Lung microvascular endothelial cell (primary cell): ENCODE results near the gene NIPAL3. TPM values are rescaled to one million over a fixed set of nuclear protein-coding genes. Genes with fewer than 3 reads are reported as not detected.

Experiments
- DNase-seq, 2 donors: peaks; one replicate each; pipeline versions ENCODE4 v3.0.0 to v3.0.0-alpha.2; 2010; ENCODE audit warnings: low read depth in 2 of 2
- total RNA-seq: library from RNA; depleted of rRNA; stranded (reverse); fragments of >200 nt; gene quantifications from 2 replicates; pipeline ENCODE4 v1.2.1, GENCODE V29; 2014

NIPAL3 gene
- 12.4 and 18.5 TPM in 2 replicates for total RNA-seq

DNA sequence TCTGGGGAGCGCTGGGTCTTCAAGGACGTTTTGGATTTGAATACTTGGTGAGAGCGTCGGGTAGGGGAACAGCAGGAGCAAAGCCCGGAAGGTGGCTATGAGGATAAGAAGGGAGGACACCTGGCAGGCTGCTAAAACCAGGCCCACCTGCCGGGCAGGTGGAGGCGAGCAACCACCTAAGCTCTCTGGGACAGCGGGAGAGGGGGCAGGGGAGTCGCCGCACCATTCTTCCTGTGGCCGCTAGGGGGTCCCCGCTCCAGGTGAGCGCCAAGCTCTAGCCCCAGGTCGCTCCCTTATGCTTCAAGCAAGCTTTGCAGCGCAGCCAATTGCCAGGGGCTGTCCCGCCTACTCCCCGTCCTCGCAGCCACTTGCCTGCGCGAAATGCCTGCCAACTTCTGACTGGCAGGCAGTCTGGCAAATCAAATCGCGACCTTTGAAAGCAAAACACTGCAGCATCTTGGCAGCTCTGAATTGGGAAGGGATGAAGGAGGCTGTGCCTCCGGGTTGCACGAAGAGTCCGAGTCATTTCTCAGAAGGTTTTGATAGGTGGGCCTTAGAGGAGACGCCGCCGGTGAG is at the start of gene NIPAL3:
NIPAL3 (plus strand) TSS at position 469 of the 576 bp plus-strand sequence. CDS start 3,746 bp downstream, outside the sequence.
- peak; percentile 99 for DNase-seq

DNA sequence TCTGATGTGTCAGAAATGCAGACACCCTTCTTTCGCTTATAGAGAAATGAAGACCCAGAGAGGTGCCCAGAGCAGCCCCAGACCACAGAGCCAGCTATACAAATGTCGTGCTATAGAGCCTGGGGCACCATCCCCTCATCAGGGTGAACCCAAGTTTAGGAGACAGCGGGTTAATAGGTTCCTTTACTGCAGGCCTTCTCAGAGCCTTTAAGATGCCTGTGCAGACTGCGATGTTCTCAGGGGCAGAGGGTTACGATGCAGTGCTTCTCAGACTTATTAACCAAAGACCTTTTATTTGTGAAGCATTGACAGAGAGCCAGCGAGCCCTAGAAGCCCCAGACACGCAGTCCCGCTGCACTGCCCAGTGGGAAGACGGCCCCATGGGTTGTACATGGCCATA is 48.9 kb upstream of the NIPAL3 start:
- no peak for DNase-seq

DNA sequence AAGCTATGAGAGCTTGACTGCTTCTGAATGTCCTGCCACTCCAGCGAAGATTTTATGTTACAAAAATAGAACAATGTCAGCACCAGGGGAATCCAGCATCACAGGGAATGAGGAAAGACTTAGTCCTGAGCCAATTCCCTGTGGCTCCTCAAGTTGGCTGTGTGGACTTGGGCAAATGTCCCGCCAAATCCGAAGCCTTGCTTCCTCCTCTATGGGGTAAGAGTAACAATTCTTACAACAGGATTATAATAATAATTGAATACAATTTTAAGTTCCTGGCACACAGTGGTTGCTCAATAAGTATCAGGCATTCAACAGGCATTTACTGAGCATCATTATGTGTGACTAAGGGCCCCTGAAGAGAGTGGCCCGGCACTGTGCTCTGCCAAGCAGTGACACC is 46.4 kb upstream of the NIPAL3 start:
- DNase-seq, result no peak

GRCh38 chr1:24369801-24370200 is 45.8 kb upstream of the NIPAL3 start:
- DNase-seq, result no peak

- no peak for DNase-seq
Measured at GRCh38 chr1:24373044-24373443, 42.6 kb upstream of the NIPAL3 start.

GRCh38 chr1:24373710-24374109 is 41.9 kb upstream of the NIPAL3 start:
- DNase-seq, result no peak

- DNase-seq, result no peak
Measured at GRCh38 chr1:24374891-24375786, 40.5 kb upstream of the NIPAL3 start.

DNA sequence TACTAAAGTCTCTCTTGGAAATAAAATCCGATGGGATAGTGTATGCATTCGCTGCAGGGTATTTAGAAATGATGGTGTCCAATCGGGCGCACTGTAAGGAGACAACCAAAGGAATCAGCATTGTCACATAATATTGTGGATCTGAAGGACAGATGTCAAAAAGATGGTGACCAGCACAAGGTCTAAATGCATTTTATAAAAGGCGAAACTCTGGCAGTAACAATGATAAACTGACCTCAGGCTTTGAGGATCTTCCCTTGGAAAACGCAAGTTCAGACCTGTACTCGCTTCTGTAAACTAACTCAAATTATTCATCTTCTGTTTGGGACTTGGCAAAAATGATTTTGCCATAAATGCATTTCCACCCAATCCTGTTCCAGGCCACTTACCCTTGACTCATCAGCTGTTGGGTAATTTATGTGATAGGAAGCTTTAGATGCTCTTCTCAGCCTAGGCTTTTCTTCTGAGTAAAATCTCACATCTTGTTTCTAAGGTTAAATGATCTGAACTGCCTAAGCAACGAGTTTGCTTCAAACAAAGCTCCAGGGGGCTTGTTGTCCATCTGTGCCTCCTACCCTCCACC is 35.8 kb upstream of the NIPAL3 start:
- DNase-seq, result no peak

DNA sequence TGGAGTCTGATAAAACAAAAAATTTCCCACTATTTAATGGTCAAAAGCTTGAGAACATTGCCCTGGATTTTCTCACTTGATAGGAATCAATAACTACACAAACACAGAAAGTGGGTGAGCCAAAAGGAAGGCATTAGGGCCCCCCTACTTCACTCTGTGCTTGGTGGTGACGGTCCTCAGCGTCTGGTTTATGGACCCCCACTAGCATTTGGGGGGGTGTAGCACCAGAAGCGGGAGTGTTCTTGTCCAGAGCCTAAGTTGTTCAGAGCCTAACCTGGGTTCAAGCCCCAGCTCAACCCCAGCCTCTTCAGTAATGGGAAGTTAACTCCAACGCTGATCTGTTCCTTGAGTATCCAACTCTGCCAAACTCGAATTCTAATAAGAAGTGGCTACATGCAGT is 35.1 kb upstream of the NIPAL3 start:
- no peak for DNase-seq

DNA sequence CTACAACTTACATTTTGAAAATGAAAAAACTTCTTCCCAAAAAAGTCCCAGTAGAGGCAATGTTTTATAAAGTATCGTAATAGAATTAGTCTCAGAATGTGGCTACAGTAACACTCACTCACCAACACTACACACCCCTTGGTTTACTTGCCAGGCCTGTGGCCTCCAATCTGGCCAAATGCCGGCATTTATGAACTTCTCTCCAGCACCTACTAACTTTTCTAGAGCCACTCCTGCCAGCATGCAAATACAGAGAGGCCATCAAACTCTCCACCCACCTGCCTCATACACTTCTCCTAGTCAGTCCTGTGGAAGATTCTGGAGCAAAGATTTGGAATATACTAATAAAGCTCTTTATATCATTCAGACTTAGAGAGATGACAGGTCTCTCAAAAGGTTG is 34.3 kb upstream of the NIPAL3 start:
- DNase-seq, result no peak

GRCh38 chr1:24382165-24382577 is 33.4 kb upstream of the NIPAL3 start:
- no peak for DNase-seq

GRCh38 chr1:24383381-24383940 is 32.1 kb upstream of the NIPAL3 start:
- no peak for DNase-seq

DNA sequence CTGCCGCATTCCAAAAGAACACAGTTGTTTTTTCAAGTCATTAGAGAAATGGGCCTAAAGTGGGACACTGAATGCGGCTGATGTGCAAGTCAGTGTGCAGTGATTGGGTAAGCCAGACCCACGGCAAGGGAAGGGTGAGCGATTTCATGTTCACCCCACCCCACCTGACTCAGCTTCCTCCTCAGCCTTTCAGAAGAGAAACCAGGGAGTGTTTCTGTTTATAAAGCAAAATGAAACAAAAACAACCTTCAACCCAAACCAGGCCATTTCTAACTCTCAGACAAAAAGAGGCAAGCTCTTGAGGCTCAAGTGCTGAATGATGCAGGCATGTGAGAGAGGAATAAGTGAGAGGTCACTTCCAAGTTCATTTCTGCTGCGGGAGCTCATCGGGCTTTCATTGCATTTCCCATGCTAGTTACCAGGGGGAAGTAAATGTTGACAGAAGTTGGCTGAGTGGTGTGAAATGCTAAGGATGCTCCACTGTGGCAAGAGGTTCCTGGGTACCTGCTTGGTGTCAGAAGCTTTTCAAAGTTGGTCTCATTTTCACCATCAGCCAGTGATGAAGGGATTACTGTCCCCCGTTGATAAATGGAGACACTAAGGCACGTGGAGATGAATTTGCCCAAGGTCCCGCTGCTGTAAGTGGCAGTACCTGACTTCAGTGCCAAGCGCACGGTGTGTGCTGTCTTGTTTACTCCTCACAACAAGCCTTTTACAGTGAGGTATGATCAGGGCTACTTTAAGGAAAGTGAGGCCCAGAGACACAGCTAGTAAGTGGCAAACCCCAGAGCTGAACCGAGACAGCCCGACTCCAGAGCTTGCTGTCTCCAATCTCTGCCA is 31.1 kb upstream of the NIPAL3 start:
- DNase-seq, result peak; percentile 45 to 90

DNA sequence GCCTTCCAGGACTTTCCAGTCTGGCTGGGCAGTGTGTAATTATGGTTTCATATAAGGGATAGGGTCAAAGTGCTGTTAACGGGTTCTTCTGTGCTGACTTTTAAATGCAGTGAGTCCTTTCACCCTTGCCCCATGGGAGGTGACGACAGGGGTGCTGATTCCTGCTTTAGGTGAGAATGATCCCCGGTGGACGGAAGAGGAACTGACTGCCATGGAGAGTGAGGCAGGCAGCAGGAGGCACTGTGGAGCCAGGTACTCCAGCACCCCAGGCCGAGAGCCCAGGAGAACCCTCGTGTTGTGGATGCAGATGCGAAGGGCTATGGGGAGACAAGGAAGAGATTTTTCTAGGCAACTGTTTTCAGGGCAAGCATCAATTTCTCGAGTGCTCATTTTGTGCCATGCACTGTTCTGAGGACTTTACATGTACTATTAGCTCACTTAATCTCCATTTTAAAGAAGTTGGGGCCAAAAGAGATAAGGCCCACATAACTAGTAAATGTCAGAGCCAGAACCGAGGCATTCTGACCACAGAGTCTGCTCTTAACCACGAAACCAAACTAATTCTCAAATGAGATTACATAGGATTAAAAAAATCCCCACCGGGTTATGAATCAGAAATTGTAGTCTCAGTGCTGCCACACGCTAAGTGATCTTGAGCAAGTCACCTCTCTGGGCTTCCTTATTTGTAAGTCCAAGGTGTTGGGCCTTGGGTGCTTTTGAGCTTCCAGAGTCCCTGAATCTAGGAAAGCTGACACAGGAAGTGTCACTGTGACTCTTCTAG is 30.3 kb upstream of the NIPAL3 start:
- DNase-seq, result peak in 1 of 2 donors; percentile 22

DNA sequence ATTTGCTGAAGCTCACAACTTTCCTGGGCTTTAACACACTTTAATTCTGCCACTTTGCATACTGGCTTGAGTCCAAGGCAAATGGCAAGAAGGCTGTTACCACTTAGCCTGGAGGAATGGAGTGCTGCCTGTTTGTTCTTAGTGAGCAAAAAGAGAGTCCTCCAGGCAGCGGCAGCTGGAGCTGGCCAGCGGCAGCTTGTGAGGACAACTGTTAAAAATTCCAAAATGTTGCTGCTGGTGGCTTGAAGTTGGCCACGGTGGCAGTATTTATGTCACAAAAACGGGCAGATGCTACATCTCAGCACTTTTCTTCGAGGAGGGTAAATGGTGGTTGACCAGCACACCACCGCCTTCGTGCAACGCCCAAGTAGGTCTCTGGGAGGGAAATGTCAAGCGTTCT is 29.4 kb upstream of the NIPAL3 start:
- DNase-seq, result no peak

- DNase-seq, result no peak
Measured at GRCh38 chr1:24386931-24387330, 28.7 kb upstream of the NIPAL3 start.

DNA sequence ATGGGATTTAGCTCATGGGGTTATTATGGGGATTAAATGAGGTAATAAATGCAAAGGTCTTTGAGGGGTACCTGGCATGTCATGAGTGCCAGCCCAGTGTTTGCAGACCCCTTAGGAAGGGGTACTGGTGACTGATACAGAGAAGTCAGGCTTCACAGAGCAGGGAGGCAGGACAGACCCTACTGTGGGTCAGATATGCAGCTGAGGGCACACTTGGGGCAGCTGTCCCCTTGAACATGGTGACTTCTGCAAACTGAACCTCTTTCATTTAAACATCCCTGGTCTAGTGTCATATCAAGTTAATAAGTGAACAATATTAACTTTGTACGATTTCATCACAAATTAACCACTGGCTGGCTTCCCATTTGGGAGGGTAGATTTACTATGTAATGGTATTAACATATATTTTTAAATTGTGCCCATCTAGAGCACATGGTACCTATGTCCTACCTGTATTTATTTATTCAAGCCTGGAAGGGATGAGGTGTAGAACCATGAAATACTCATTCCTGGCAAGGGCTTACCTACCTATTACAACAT is 27.9 kb upstream of the NIPAL3 start:
- DNase-seq, result no peak

DNA sequence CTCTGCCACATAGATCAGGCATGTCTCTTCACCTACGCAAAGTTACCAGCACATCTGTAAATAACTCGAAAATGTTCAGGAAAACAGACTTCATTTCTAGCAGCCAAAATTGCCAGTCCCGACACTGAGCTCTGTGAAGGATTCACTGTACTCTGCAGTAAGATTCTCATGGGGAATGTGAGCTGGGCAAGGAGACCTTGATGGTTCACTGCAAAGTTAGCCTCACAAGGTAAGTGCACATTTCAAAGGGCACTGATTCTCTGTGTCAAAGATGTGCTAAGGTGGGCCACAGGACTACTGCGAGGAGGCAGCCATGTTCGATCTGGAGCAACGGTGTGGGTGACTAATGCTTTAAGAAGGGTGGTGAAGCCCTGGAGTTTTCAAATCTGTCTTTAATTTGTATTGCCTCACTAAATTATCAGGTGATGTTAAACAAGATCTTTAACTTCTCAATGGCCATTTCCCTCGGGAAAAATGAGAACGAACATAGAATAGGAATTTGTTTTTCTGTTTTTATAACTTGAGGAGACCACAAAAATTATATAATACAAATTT is 27.2 kb upstream of the NIPAL3 start:
- no peak for DNase-seq

DNA sequence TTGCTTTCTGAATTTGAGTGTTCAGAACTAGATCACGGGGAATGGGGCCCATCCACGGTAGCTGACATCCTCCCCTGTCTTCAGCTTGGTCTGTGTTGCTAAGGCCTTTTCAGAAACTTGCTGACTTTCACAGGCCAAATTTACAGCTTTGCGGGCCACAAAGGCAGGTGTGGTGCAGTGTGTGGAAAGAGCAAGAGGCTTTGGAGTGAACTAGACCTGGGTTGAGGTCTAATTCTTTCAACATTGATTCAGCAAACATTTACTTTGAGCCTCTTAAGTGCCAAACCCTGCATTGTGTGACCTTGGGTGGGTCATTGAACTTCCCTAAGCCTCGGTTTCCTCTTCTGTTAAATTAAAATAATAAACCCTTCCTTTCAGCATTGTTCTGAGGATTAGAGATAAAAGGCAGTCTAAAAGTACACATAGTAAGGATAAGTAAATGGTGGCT is 26.3 kb upstream of the NIPAL3 start:
- DNase-seq, result no peak
